Neural cell (in vitro differentiated cells): Measurements from ENCODE around the gene ZMYND11. TPM values are rescaled to one million over a fixed set of nuclear protein-coding genes. Genes with fewer than 3 reads are reported as not detected.

ENCODE experiments used
- H2AFZ ChIP-seq: fragments of 200-600, 300-800 bp; sonication (generic), shearing (Covaris generic); 2 replicates; pipeline ENCODE4 v1.6.0; 2014; ENCODE audit warnings: low read depth, mild to moderate bottlenecking, antibody characterized with exemption, low read length, moderate library complexity
- H3F3A ChIP-seq: fragments of 200-600 bp; shearing (Covaris generic); 2 replicates; pipeline ENCODE4 v1.6.1; 2016; ENCODE audit warnings: mild to moderate bottlenecking, moderate library complexity, mixed read lengths, antibody characterized with exemption, low read length; ENCODE audit not compliant: insufficient read depth, poor library complexity, severe bottlenecking
- H3K27ac ChIP-seq: fragments of 200-600, 300-800 bp; sonication (generic), shearing (Covaris generic); 2 replicates; pipeline ENCODE4 v1.5.1; 2014; ENCODE audit warnings: mild to moderate bottlenecking, low read length, moderate library complexity
- H3K27me3 ChIP-seq: fragments of 300-800, 200-600 bp; sonication (generic), shearing (Covaris generic); 2 replicates; pipeline ENCODE4 v1.6.0; 2014; ENCODE audit warnings: mild to moderate bottlenecking, low read depth, low read length, moderate library complexity; ENCODE audit not compliant: insufficient read depth
- H3K36me3 ChIP-seq: fragments of 300-800, 200-600 bp; sonication (generic), shearing (Covaris generic); 2 replicates; pipeline ENCODE4 v1.5.1; 2014; ENCODE audit warnings: mild to moderate bottlenecking, antibody characterized with exemption, low read length, moderate library complexity; ENCODE audit not compliant: insufficient read depth
- H3K4me2 ChIP-seq: fragments of 300-800, 200-600 bp; sonication (generic), shearing (Covaris generic); 2 replicates; pipeline ENCODE4 v1.6.0; 2014; ENCODE audit warnings: mild to moderate bottlenecking, low read length
- H3K4me3 ChIP-seq: fragments of 300-800, 200-600 bp; sonication (generic), shearing (Covaris generic); 2 replicates; pipeline ENCODE4 v1.5.1; 2014; ENCODE audit warnings: mild to moderate bottlenecking, low read length, moderate library complexity
- H3K79me2 ChIP-seq: fragments of 200-600 bp; shearing (Covaris generic); replicated peaks from 2 replicates; pipeline ENCODE4 v1.6.0; 2014; ENCODE audit warnings: mild to moderate bottlenecking, low read length, moderate library complexity; ENCODE audit not compliant: insufficient read depth
- H3K9ac ChIP-seq: fragments of 300-800, 200-600 bp; sonication (generic), shearing (Covaris generic); 2 replicates; pipeline ENCODE4 v1.6.1; 2016; ENCODE audit warnings: mild to moderate bottlenecking, low read length, mixed read lengths
- H3K9me2 ChIP-seq: fragments of 200-600 bp; shearing (Covaris generic); 2 replicates; pipeline ENCODE4 v1.6.1; 2016; ENCODE audit warnings: mild to moderate bottlenecking, low read length, mixed read lengths; ENCODE audit not compliant: insufficient read depth
- H3K9me3 ChIP-seq: fragments of 200-600, 300-800 bp; sonication (generic), shearing (Covaris generic); 2 replicates; pipeline ENCODE4 v1.6.1; 2016; ENCODE audit warnings: mild to moderate bottlenecking, mixed run types, low read length, moderate library complexity, mixed read lengths
- H4K20me1 ChIP-seq: fragments of 200-600 bp; shearing (Covaris generic); 2 replicates; pipeline ENCODE4 v1.6.1; 2016; ENCODE audit warnings: mild to moderate bottlenecking, mixed run types; ENCODE audit not compliant: insufficient read depth
- CTCF ChIP-seq: fragments of 450-650 bp; IDR thresholded peaks from 2 replicates; pipeline ENCODE4 v1.5.1; 2014; ENCODE audit warnings: antibody characterized with exemption, mild to moderate bottlenecking, moderate library complexity; ENCODE audit not compliant: poor library complexity, severe bottlenecking
- EP300 ChIP-seq: fragments of 450-650 bp; conservative IDR thresholded peaks from 2 replicates; pipeline ENCODE4 v1.6.1; 2014; ENCODE audit warnings: antibody characterized with exemption, mild to moderate bottlenecking, moderate library complexity; ENCODE audit not compliant: poor library complexity, severe bottlenecking
- EZH2 ChIP-seq: fragments of 200-600, 300-800 bp; shearing (Covaris generic), sonication (generic); IDR thresholded peaks from 2 replicates; pipeline ENCODE4 v1.6.1; 2014; ENCODE audit warnings: antibody characterized with exemption, low read length, borderline replicate concordance, mild to moderate bottlenecking; ENCODE audit not compliant: insufficient read depth, poor library complexity, severe bottlenecking
- MXI1 ChIP-seq: fragments of 450-650 bp; conservative IDR thresholded peaks from 2 replicates; pipeline ENCODE4 v1.6.1; 2014; ENCODE audit warnings: antibody characterized with exemption, mild to moderate bottlenecking; ENCODE audit not compliant: poor library complexity, severe bottlenecking
- POLR2AphosphoS5 ChIP-seq: IDR thresholded peaks from 2 replicates; pipeline ENCODE4 v1.6.1; 2012
- RAD21 ChIP-seq: fragments of 450-650 bp; conservative IDR thresholded peaks from 2 replicates; pipeline ENCODE4 v1.6.1; 2014; ENCODE audit warnings: antibody characterized with exemption, mild to moderate bottlenecking, moderate library complexity
- REST ChIP-seq: IDR thresholded peaks from 2 replicates; pipeline ENCODE4 v1.6.1; 2012; ENCODE audit warnings: borderline replicate concordance
- SMC3 ChIP-seq: fragments of 450-650 bp; conservative IDR thresholded peaks from 2 replicates; pipeline ENCODE4 v1.6.1; 2014; ENCODE audit warnings: antibody characterized with exemption, mild to moderate bottlenecking, moderate library complexity; ENCODE audit not compliant: poor library complexity
- TAF1 ChIP-seq: IDR thresholded peaks from 2 replicates; pipeline ENCODE4 v1.6.1; 2012; ENCODE audit warnings: low read depth
- polyA plus RNA-seq: library from polyadenylated mRNA; depleted of rRNA; stranded (reverse); fragments of >200 nt; gene quantifications from 2 replicates; pipeline ENCODE4 v1.2.3, GENCODE V29; 2014

ZMYND11 gene
- polyA plus RNA-seq, 1 donor from 2014 or later: 122 TPM

GRCh38 chr10:91313-91712 lies 43.9 kb upstream of the ZMYND11 start:
- Histone ChIP-seq H3K4me2 (no peak overlapping the region), H4K20me1 (no peaks in the 10 kb centered on the region), H3K27ac (no peak overlapping the region), H3F3A (no peaks in the 10 kb centered on the region), H3K36me3 (no peaks in the 10 kb centered on the region), H2AFZ (no peak overlapping the region), H3K27me3 (no peaks in the 10 kb centered on the region), H3K9me2 (no peaks in the 10 kb centered on the region), H3K9me3 (peaks cover 10% of the 10 kb centered on the region), H3K9ac (no peak overlapping the region), H3K4me3 (no peak overlapping the region), H3K79me2 (no peaks in the 10 kb centered on the region)
- TF ChIP-seq EP300 (no peak), REST (no peak), MXI1 (no peak), SMC3 (no peak), POLR2AphosphoS5 (no peak), RAD21 (no peak), CTCF (no peak), EZH2 (no peak), TAF1 (no peak)

- Histone ChIP-seq H3F3A (no peaks in the 10 kb centered on the region), H3K9ac (no peak overlapping the region), H3K27me3 (no peaks in the 10 kb centered on the region), H3K4me2 (no peak overlapping the region), H2AFZ (no peak overlapping the region), H3K36me3 (no peaks in the 10 kb centered on the region), H3K4me3 (no peak overlapping the region), H4K20me1 (no peaks in the 10 kb centered on the region), H3K9me3 (peaks cover 12% of the 10 kb centered on the region), H3K79me2 (no peaks in the 10 kb centered on the region), H3K27ac (no peak overlapping the region), H3K9me2 (no peaks in the 10 kb centered on the region)
- TF ChIP-seq EP300 (no peak), POLR2AphosphoS5 (no peak), RAD21 (no peak), EZH2 (no peak), REST (no peak), TAF1 (no peak), MXI1 (no peak), SMC3 (no peak), CTCF (no peak)
These were observed 43.1 kb upstream of the ZMYND11 start for GRCh38 chr10:92153-92552.
